ENCODE results near the gene MYL9.

The MYL9 gene

DNA sequence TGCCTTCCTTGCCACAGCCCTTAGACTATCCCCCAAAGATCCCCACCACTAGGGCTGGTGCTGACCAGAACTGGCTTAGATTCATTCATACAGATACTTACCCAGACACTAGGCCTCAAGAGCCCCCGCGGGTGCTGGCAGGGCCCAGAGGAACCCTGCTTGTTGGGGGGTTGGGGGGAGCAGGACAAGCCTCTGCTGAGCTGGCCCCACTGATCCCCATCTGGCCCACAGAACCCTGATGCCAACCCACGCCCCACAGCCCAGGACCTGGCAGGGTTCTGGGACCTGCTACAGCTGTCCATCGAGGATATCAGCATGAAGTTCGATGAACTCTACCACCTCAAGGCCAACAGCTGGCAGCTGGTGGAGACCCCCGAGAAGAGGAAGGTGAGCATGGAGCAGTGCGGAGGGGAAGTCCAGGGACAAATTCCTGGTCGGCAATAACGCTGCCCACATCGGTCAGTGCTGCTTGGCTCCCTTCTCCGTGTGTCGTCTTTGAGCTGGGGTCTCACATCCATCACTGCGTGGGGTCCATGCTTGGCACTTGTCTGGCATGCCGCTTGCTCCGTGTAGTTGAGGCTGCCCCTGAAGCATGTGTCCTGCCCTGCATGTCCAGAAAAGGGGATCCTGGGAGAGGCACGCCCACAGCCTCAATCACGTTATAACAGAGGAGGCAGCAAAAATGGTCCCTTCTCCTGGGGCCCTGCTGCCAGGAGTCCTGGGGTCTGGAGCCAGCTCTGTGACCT, 15.5 kb upstream of the MYL9 start:
- no peak for DNase-seq (ENCODE audit: low read depth, low spot score)

- DNase-seq (ENCODE audit: low read depth, low spot score): no peak
These were observed 14.8 kb upstream of the MYL9 start for GRCh38 chr20:36526521-36527011.

DNA sequence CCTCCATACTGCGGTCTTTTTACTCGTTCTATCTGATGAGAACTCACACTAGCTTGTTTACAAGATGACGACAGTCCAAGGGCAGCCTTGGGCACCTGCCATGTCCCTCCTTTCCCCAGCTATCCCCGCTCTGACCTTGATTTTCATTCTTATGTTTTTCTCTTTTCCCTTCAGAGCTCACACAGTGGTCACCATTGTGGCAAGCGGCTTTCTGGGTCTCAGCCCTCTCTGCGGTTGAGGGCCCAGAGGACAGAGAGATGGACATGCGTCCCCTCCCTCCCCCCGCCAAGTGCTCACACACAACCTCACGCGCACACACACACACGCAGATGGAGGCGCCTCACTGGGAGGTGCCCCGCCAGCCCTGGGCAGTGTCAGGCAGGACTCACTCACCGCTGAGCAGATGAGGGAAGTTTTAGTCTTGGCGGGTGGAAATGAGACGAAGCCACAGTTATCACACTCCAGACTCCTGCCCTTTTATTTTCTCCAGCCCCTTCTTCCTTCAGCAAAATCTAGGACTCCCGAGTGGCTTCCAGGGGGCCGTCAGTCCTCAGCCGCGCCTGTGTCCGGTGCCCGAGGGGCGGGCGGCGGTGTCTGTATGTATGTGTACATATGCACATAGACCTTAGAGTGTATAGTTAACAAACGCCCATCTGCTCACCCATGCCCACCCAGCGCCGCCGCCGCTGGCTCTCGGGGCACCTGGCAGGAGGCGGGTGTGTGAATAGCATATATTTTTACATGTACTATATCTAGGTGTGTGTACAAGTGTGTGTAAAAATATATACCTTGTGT, 13.8 kb upstream of the MYL9 start:
- no peak for DNase-seq (ENCODE audit: low read depth, low spot score)

DNA sequence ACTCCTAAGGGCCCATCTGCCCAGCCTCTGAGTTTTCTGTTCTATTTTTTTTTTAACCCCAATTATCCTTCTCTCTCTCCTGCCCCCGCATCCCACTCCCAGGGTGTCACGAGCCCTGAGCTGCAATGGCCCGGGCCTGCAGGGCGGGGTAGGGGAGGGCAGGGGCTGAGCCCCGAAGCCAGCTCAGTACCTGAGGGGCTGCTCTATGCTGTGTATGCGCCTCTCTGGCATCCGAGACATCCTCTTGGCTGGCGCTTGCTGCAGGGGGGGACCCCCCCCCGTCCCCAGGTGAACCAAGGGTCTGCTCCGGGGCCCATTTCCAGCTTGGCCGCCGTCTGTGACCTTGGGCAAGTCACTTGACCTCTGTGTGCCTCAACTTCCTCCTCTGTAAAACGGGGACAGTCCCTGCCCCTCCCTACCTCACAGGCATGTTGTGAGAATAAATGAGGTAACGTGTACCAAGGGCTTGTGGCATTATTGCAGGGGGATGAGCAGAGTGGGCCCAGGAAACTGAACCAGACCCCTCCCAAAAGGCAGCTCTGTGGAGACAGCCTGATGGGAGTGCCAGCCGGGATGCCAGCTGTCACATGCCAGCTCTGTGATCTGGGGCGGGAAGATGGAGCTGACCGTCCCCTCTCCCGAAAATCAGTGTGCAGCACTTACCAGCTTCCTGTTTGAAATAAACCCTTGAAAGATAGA, 13.0 kb upstream of the MYL9 start:
- no peak for DNase-seq (ENCODE audit: low read depth, low spot score)

GRCh38 chr20:36528875-36529417, 12.4 kb upstream of the MYL9 start:
- no peak for DNase-seq (ENCODE audit: low read depth, low spot score)

GRCh38 chr20:36532388-36532787, 8.9 kb upstream of the MYL9 start:
- DNase-seq (ENCODE audit: low read depth, low spot score): no peak

DNA sequence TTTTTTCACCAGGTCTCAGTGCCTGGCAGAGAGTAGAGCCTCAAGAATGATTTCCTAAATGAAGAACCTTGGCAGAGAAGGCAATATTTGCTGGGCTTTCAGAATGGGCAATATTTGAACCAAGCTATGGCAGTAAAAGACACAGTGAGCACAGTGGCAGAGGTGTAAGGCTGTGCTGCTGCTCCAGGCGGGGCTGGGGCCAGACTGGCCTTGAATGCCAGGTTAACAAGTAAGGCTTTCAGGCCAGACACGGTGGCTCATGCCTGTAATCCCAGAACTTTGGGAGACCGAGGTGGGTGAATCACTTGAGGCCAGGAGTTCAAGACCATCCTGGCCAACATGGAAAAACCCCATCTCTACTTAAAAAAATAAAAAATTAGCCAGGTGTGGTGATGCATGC, 8.5 kb upstream of the MYL9 start:
- no peak for DNase-seq (ENCODE audit: low read depth, low spot score)

DNA sequence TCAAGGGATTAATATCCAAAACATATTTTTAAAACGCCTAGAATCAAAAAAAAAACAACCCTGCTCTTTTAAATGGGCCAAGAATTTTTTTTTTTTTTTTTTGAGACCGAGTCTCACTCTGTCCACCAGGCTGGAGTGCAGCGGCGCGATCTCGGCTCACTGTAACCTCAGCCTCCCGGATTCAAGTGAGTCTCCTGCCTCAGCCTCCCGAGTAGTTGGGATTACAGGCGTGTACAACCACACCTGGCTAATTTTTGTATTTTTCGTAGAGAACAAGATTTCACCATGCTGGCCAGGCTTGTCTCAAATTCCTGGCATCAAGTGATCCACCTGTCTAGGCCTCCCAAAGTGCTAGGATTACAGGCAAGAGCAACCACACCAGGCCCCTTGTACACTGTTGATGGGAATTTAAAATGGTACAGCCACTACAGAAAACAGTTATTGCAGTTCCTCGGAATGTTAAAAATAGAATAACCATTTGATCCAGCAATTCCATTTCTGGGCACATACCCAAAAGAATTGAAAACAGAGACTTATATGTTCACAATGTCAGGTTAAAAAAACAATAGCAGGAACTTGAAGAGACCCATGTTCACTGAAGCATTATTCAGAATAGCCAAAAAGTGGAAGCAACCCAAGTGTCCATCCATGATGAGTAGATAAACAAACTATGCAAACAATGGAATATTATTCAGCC, 3.1 kb upstream of the MYL9 start:
- DNase-seq (ENCODE audit: low read depth, low spot score): no peak

- no peak for DNase-seq (ENCODE audit: low read depth, low spot score)
These were observed 638 bp upstream of the MYL9 start for GRCh38 chr20:36540551-36541211.

- no peak for DNase-seq (ENCODE audit: low read depth, low spot score)
These were observed 609 bp downstream of the MYL9 start for GRCh38 chr20:36541768-36542488.

DNA sequence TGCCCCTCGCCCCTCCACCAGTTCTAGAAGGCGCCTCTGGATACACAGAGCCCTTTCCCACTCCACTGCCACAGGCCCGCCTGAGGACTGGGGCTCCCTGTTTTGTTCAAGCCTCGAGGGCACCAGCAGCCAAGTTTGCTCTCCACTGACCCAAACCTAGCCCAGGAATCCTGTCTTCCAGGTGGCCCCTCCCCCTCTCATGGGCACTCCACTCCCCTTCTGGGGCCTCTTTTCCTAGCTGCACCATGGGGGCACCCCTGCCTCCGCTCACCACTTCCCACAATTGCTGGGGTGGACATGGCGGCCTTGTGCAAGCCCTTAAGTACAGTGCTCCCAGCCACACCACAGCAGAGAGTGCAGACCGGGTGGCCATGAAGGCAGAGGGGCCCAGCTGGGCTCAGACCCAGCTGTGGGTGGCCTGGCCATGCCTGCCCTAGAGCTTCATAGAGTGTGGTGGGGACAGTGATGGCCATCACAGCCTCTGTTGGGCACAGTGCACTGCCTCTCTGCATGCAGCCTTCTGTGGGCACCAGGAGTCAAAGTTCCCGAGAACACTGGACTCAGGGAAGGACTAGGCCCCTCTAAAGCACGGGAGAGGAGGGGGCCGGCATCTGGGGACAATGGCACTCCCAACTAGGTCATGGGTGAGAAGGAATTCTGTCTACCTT, 1.3 kb downstream of the MYL9 start:
- DNase-seq (ENCODE audit: low read depth, low spot score): no peak

DNA sequence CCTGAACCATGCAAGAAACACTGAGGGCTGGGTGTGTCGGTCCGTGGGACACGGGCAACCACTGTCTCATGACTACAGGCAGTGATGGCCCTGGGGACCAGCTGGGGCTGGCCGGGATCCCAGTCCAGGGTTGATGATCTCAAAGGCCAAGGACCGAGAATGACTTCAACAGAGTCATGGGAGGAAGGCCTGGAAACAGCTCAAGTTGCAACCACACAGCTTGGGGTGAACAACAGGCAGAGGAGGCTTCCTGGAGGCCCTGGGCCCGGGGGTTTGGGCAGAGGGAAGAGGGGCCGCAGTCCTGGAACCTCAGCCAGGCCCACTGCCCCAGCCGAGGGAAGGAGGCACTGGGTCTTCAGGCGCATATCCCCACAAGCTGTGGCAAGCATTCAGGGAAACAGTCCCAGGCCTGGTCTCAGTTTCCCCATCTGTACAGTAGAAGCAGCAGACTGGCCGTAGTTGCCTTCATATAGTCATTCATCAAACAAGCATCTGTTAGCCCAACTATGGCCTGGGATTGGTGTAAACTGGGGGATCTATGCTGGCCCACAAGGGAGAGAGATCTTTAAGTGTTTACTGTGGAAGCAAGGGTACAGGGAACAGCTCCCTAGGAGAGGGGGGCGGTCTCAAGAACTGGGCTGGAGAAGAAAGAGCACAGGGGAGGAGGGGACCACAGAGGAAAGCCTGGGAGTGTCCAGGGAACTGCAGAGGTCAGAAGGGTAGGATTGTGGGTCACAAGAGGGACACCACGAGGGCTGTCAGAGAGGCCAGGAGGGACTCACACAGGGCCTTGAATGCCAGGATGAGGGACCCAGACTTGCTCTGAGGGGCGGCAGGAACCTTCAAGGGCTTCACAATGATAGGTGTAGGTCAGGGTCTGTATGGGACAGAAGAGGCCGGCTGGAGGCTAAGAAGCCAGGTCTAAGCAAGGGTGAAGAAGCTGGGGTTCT, 2.1 kb downstream of the MYL9 start:
- no peak for DNase-seq (ENCODE audit: low read depth, low spot score)

- no peak for DNase-seq (ENCODE audit: low read depth, low spot score)
These were observed 3.1 kb downstream of the MYL9 start for GRCh38 chr20:36544134-36545018.

- no peak for DNase-seq (ENCODE audit: low read depth, low spot score)
These were observed 4.9 kb downstream of the MYL9 start for GRCh38 chr20:36546111-36546736.

- DNase-seq (ENCODE audit: low read depth, low spot score): no peak
These were observed 6.1 kb downstream of the MYL9 start for GRCh38 chr20:36547186-36548005.

DNA sequence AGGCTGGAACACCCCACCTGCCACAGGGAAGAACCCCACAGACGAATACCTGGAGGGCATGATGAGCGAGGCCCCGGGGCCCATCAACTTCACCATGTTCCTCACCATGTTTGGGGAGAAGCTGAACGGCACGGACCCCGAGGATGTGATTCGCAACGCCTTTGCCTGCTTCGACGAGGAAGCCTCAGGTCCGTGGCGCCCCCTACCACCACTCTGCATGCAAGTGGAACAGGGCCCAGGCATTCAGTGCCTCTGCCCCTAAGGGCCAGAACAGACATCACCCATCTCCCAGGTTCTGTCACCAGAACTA, 6.6 kb downstream of the MYL9 start:
- no peak for DNase-seq (ENCODE audit: low read depth, low spot score)

Data from activated CD4-positive, CD25-positive, alpha-beta regulatory T cell treated with anti-CD3 and anti-CD28 coated beads, Interleukin-2, amount 50 U/mL, for 16 hours (primary cell).